A549 (cell line): ENCODE data around the gene ZNF580. TPM values are rescaled to one million over a fixed set of nuclear protein-coding genes. Genes with fewer than 3 reads are reported as not detected.
A peak's percentile ranks its signal among the peaks of the same experiment; 100 is the strongest.

Experiments
- ATAC-seq, 2 experiments: fragments of 200-7000 bp in 1 of 2; fragments of >200 bp in 1 of 2; cut with Nextera tagmentation in 1 of 2; cut with Tn5 transposase in 1 of 2; 3 replicates each; pipeline versions ENCODE4 v1.8.0 to v1.9.1; 2018 to 2020; ENCODE audit warnings: mild to moderate bottlenecking in 1 of 2, moderate library complexity in 1 of 2
- CTCF ChIA-PET: fragments of 300-600 bp; sonication (Branson Sonifier 250); formaldehyde crosslinking; extraction: SDS; loops from one replicate; lab custom pipeline; 2021; ENCODE audit warnings: antibody characterized with exemption, inconsistent platforms; lab: Yijun Ruan, JAX
- POLR2A ChIA-PET: fragments of 350-600 bp; formaldehyde crosslinking; extraction: SDS; loops from one replicate; lab custom pipeline; 2021; ENCODE audit warnings: antibody characterized with exemption, inconsistent platforms; lab: Yijun Ruan, JAX
- DNase-seq, 2 experiments: peaks; one replicate each; pipeline versions ENCODE4 v3.0.0 to v3.0.0-alpha.2; 2011 to 2016; ENCODE audit warnings: low read depth in 1 of 2, low spot score in 1 of 2
- FAIRE-seq: peaks from 2 replicates; lab custom pipeline; 2011; peaks lifted over from hg19 to GRCh38; lab: Jason Lieb, UNC
- H3K27ac ChIP-seq, 2 experiments: fragments of >200 bp; sonication (Bioruptor Twin); formaldehyde crosslinking; 3 replicates each; pipeline ENCODE4 v1.5.1; 2016 to 2017
- H3K4me1 ChIP-seq: fragments of >200 bp; sonication (Bioruptor Twin); formaldehyde crosslinking; 3 replicates; pipeline ENCODE4 v1.6.1; 2016
- H3K4me2 ChIP-seq: fragments of >200 bp; sonication (Bioruptor Twin); formaldehyde crosslinking; 3 replicates; pipeline ENCODE4 v1.6.1; 2016
- H3K4me3 ChIP-seq: fragments of >200 bp; sonication (Bioruptor Twin); formaldehyde crosslinking; 3 replicates; pipeline ENCODE4 v1.5.1; 2016
- H3K9me3 ChIP-seq: fragments of >200 bp; sonication (Bioruptor Twin); formaldehyde crosslinking; 3 replicates; pipeline ENCODE4 v1.6.1; 2016
- BCL3 ChIP-seq: fragments of >200 bp; sonication (Bioruptor Twin); formaldehyde crosslinking; IDR thresholded peaks from 3 replicates; pipeline ENCODE4 v1.6.1; 2016
- BHLHE40 ChIP-seq: IDR thresholded peaks from 2 replicates; pipeline ENCODE4 v1.6.1; 2012; ENCODE audit warnings: low read depth, low read length, inconsistent platforms
- E2F6 ChIP-seq: IDR thresholded peaks from 2 replicates; pipeline ENCODE4 v1.6.1; 2012; ENCODE audit warnings: low read depth, borderline replicate concordance
- EHF ChIP-seq: fragments of 250-450 bp; sonication (Bioruptor Pico); IDR thresholded peaks from 2 replicates; pipeline ENCODE4 v1.5.0; 2020; ENCODE audit warnings: mild to moderate bottlenecking
- FOSB ChIP-seq: fragments of 250-450 bp; sonication (Bioruptor Pico); IDR thresholded peaks from 2 replicates; pipeline ENCODE4 v1.5.0; 2020; ENCODE audit warnings: mild to moderate bottlenecking, moderate library complexity
- FOSL2 ChIP-seq, 2 experiments: fragments of 450-650 bp in 1 of 2; fragments of >200 bp in 1 of 2; sonication (Bioruptor Twin) in 1 of 2; formaldehyde crosslinking; IDR thresholded peaks; 2 replicates each; pipeline versions ENCODE4 v1.5.0 to v1.6.1; 2016 to 2020; ENCODE audit warnings: mild to moderate bottlenecking in 1 of 2, moderate library complexity in 1 of 2
- HDAC2 ChIP-seq: fragments of 200-600 bp; sonication (generic); IDR thresholded peaks from 2 replicates; pipeline ENCODE4 v1.6.1; 2016
- HEYL ChIP-seq: fragments of 250-450 bp; sonication (Bioruptor Pico); IDR thresholded peaks from 2 replicates; pipeline ENCODE4 v1.8.0; 2021; ENCODE audit warnings: mild to moderate bottlenecking, moderate library complexity
- HOXB13 ChIP-seq: fragments of 250-450 bp; sonication (Bioruptor Pico); IDR thresholded peaks from 2 replicates; pipeline ENCODE4 v1.5.0; 2020; ENCODE audit warnings: low read depth, mild to moderate bottlenecking, moderate library complexity
- MAX ChIP-seq: IDR thresholded peaks from 2 replicates; pipeline ENCODE4 v1.6.1; 2012
- MAZ ChIP-seq: fragments of 150-350 bp; IDR thresholded peaks from 2 replicates; pipeline ENCODE4 v1.6.1; 2014; ENCODE audit warnings: antibody characterized with exemption, low read depth, low read length, borderline replicate concordance
- NR3C1 ChIP-seq: fragments of >200 bp; sonication (Bioruptor Twin); formaldehyde crosslinking; IDR thresholded peaks from 3 replicates; pipeline ENCODE4 v1.6.1; 2017
- POLR2AphosphoS2 ChIP-seq: conservative IDR thresholded peaks from 2 replicates; pipeline ENCODE4 v1.6.1; 2012; ENCODE audit warnings: low read length, improper control_type of control experiment, inconsistent platforms
- RCOR1 ChIP-seq: fragments of 150-350 bp; IDR thresholded peaks from 2 replicates; pipeline ENCODE4 v1.6.1; 2014; ENCODE audit warnings: antibody characterized with exemption, low read length, low read depth
- SMC3 ChIP-seq: fragments of >200 bp; sonication (Bioruptor Twin); formaldehyde crosslinking; IDR thresholded peaks from 3 replicates; pipeline ENCODE4 v1.6.1; 2018; ENCODE audit warnings: inconsistent platforms
- SREBF2 ChIP-seq: fragments of 450-650 bp; IDR thresholded peaks from 2 replicates; pipeline ENCODE4 v1.6.1; 2014; ENCODE audit warnings: mild to moderate bottlenecking, moderate library complexity
- USF2 ChIP-seq: fragments of 450-650 bp; IDR thresholded peaks from 2 replicates; pipeline ENCODE4 v1.6.1; 2014; ENCODE audit warnings: antibody characterized with exemption
- ZNF302 ChIP-seq: fragments of 250-450 bp; sonication (Bioruptor Pico); IDR thresholded peaks from 2 replicates; pipeline ENCODE4 v1.9.0; 2021; ENCODE audit warnings: inconsistent platforms, mild to moderate bottlenecking, moderate library complexity
- WGBS: methylation state at CpG from one replicate; pipeline ENCODE4 v1.1.6; 2017; ENCODE audit errors: missing lambda C conversion rate; 5-methylcytosine and 5-hydroxymethylcytosine counted together
- polyA plus RNA-seq, 4 experiments: library from polyadenylated mRNA; depleted of rRNA in 3 of 4; stranded (reverse); fragments of >200 nt; fragmentation: RNase III in 1 of 4; extraction: RNeasy Plus Mini Kit Qiagen cat#74134 plus additional on column Dnase treatment in 1 of 4; gene quantifications; 2 replicates in 3 of 4; 3 replicates in 1 of 4; pipeline ENCODE4 v1.2.3, GENCODE V29; 2011 to 2017

ZNF580 gene
- polyA plus RNA-seq, 2 of the 4 experiments (the other 2 are of a cell fraction): 9.2 to 52.8 TPM

- TF ChIP-seq MAX (no peak), FOSL2 (IDR thresholded peaks at IDR 0.05) (no peak), FOSL2 (CRISPR knock-in tag; IDR thresholded peaks at IDR 0.05) (no peak), USF2 (no peak), ZNF302 (CRISPR knock-in tag) (no peak), EHF (CRISPR knock-in tag) (no peak)
Measured at GRCh38 chr19:55667511-55667910, 26.7 kb downstream of the ZNF580 start (continued).

GRCh38 chr19:55667958-55668357 lies 27.2 kb downstream of the ZNF580 start:
- peaks cover 35% of the 10 kb centered on the region for H3K4me1 ChIP-seq
- CTCF ChIA-PET: interaction anchor here (1.1 to 10.0 kb wide), 2 partner anchors 15 to 18 kb away, joined by 3 to 97 read pairs; partner anchors contain the start of gene U2AF2
- FAIRE-seq (no peak), ATAC-seq (no peak), DNase-seq (no peak)
- H3K4me2 ChIP-seq: no peak overlapping the region
- no peak overlapping the region for H3K27ac ChIP-seq
- 85% methylated on average over 10 of the region's 11 CpGs for WGBS
- TF ChIP-seq NR3C1 (no peak), POLR2AphosphoS2 (0 out of 2 replicates have a peak, but pooled peaks have one; percentile 54), HEYL (CRISPR knock-in tag) (no peak), E2F6 (no peak), SMC3 (no peak), HOXB13 (CRISPR knock-in tag) (no peak), RCOR1 (no peak), HDAC2 (no peak)
- POLR2A ChIA-PET: interaction anchor here (1.0 to 2.5 kb wide), 2 partner anchors 13 to 21 kb away, joined by 4 to 12 read pairs; partner anchors contain the start of gene U2AF2
- no peaks in the 10 kb centered on the region for H3K9me3 ChIP-seq
- H3K4me3 ChIP-seq: no peak overlapping the region

- no peak overlapping the region for H3K4me3 ChIP-seq
- TF ChIP-seq POLR2AphosphoS2 (no peak), MAZ (no peak), BHLHE40 (no peak)
- ChIA-PET CTCF (interaction anchor here (1.0 to 10.0 kb wide), 4 partner anchors 12 to 37 kb away, joined by 3 to 97 read pairs (median 16); partner anchors contain the start of gene U2AF2), POLR2A (interaction anchor here (1.0 to 2.5 kb wide), 2 partner anchors 14 to 21 kb away, joined by 4 to 12 read pairs; partner anchors contain the start of gene U2AF2)
- no peak overlapping the region for H3K27ac ChIP-seq
- no peak overlapping the region for H3K4me2 ChIP-seq
- H3K9me3 ChIP-seq: no peaks in the 10 kb centered on the region
- FAIRE-seq: no peak
- H3K4me1 ChIP-seq: peaks cover 43% of the 10 kb centered on the region
- DNase-seq: no peak
- 90% methylated on average over 24 of the region's 30 CpGs for WGBS
- no peak for ATAC-seq
Measured at GRCh38 chr19:55668603-55669348, 28.0 kb downstream of the ZNF580 start.

GRCh38 chr19:55669418-55670279 lies 28.8 kb downstream of the ZNF580 start:
- 89% methylated on average over 37 of the region's 43 CpGs for WGBS
- H3K4me3 ChIP-seq: no peak overlapping the region
- H3K27ac ChIP-seq: no peak overlapping the region; a peak in 1 of 6 replicates
- ATAC-seq (no peak), FAIRE-seq (no peak), DNase-seq (no peak)
- CTCF ChIA-PET: interaction anchor here (1.0 to 10.0 kb wide), 3 partner anchors 13 to 38 kb away, joined by 3 to 97 read pairs (median 30); partner anchors contain the start of gene U2AF2
- H3K4me2 ChIP-seq: peak overlapping the region; percentile 22; the same call in 1 of the 3 replicates
- H3K9me3 ChIP-seq: no peaks in the 10 kb centered on the region
- TF ChIP-seq HEYL (CRISPR knock-in tag) (no peak), BCL3 (no peak), BHLHE40 (no peak), SMC3 (no peak), FOSB (no peak), SREBF2 (no peak), EHF (CRISPR knock-in tag) (no peak)
- H3K4me1 ChIP-seq: peaks cover 51% of the 10 kb centered on the region
- POLR2A ChIA-PET: interaction anchor here (2.5 kb wide), 1 partner anchor 15 kb away, joined by 12 read pairs; the partner anchor contains the start of gene U2AF2
